Activated naive CD4-positive, alpha-beta T cell treated with anti-CD3 and anti-CD28 coated beads, Interleukin-2, amount 10 ng/mL, durations not matched to agents 7 days and 5 days (primary cell): Measurements from ENCODE around the gene MAST3.

Source experiments
- CTCF ChIA-PET: fragments of 350-600 bp; sonication (Branson Sonifier 250); formaldehyde crosslinking; loops from one replicate; lab custom pipeline; 2021; ENCODE audit warnings: antibody characterized with exemption; lab: Charles Lee
- DNase-seq: peaks from one replicate; pipeline ENCODE4 v3.0.0-alpha.2; 2020
- H3K27ac Mint-ChIP-seq: one replicate; pipeline ENCODE4 v1.8.0; 2021; ENCODE audit warnings: mild to moderate bottlenecking, moderate library complexity, mixed read lengths
- H3K27me3 Mint-ChIP-seq: one replicate; pipeline ENCODE4 v1.8.0; 2021; ENCODE audit warnings: mild to moderate bottlenecking, mixed read lengths
- H3K36me3 Mint-ChIP-seq: one replicate; pipeline ENCODE4 v1.8.0; 2021; ENCODE audit warnings: mixed read lengths
- H3K4me1 Mint-ChIP-seq: one replicate; pipeline ENCODE4 v1.8.0; 2021; ENCODE audit warnings: mixed read lengths
- H3K4me3 Mint-ChIP-seq: one replicate; pipeline ENCODE4 v1.8.0; 2021; ENCODE audit warnings: mild to moderate bottlenecking, moderate library complexity, mixed read lengths
- H3K9me3 Mint-ChIP-seq: one replicate; pipeline ENCODE4 v1.8.0; 2021; ENCODE audit warnings: mixed read lengths

MAST3 gene

DNA sequence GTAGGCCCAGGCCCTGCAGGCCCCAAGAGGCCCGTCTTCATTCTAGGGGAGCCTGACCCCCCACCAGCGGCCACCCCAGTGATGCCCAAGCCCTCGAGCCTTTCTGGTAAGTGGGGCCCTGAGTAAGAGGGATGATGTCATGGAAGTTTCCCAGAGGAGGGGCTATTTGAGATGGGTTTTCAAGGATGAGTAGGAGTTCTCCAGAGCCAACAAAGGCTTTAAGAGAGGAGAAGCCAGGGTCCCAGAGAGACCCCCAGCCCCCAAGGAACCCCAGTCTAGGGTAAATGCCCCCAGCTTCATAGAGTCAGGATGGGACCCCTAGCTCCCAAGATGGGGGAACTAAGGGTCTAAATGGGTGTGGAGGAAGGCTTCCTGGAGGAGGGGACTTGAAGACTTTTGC lies 46.3 kb downstream of the MAST3 start:
- Mint-ChIP-seq H3K4me1 (no peaks in the 10 kb centered on the region), H3K4me3 (no peak overlapping the region), H3K27ac (no peak overlapping the region), H3K9me3 (no peaks in the 10 kb centered on the region), H3K27me3 (no peaks in the 10 kb centered on the region), H3K36me3 (peaks cover 49% of the 10 kb centered on the region)
- CTCF ChIA-PET = no interaction called here
- no peak for DNase-seq

DNA sequence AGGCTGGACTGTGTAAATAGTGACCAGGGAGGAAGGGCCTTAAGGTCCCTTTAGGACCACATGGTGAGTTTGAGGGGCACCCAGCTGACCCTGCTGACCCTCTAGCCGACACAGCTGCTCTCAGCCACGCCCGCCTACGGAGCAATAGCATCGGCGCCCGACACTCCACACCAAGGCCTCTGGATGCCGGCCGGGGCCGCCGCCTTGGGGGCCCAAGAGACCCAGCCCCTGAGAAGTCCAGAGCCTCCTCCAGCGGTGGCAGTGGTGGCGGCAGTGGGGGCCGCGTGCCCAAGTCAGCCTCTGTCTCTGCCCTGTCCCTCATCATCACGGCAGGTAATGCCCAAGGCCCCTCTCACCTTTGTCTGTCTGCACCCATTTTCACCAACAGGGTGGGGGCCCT lies 46.8 kb downstream of the MAST3 start:
- Mint-ChIP-seq H3K27ac (no peak overlapping the region), H3K4me3 (no peak overlapping the region), H3K4me1 (no peaks in the 10 kb centered on the region), H3K27me3 (no peaks in the 10 kb centered on the region), H3K9me3 (no peaks in the 10 kb centered on the region), H3K36me3 (peaks cover 46% of the 10 kb centered on the region)
- CTCF ChIA-PET = interaction anchor here (1.9 kb wide), 1 partner anchor 10 kb away, joined by 4 read pairs; no protein-coding TSS in a partner anchor
- DNase-seq = no peak

DNA sequence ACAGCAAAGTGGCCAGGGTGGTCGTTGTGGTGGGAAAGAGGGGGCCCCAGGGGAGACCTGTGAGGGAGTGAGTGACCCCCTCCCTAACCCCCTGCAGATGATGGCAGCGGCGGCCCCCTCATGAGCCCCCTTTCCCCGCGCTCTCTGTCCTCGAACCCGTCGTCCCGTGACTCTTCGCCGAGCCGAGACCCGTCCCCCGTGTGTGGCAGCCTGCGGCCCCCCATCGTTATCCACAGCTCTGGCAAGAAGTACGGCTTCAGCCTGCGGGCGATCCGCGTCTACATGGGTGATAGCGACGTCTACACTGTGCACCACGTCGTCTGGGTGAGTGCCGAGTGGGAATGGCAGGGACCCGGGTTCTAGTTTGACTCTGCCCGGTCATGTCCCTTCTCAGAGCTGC lies 47.3 kb downstream of the MAST3 start:
- no peak overlapping the region for H3K4me3 Mint-ChIP-seq
- no peak for DNase-seq
- H3K27ac Mint-ChIP-seq = no peak overlapping the region
- H3K36me3 Mint-ChIP-seq = peaks cover 46% of the 10 kb centered on the region
- no peaks in the 10 kb centered on the region for H3K4me1 Mint-ChIP-seq
- CTCF ChIA-PET = interaction anchor here (1.9 kb wide), 1 partner anchor 11 kb away, joined by 4 read pairs; no protein-coding TSS in a partner anchor
- H3K27me3 Mint-ChIP-seq = no peaks in the 10 kb centered on the region
- H3K9me3 Mint-ChIP-seq = no peaks in the 10 kb centered on the region

DNA sequence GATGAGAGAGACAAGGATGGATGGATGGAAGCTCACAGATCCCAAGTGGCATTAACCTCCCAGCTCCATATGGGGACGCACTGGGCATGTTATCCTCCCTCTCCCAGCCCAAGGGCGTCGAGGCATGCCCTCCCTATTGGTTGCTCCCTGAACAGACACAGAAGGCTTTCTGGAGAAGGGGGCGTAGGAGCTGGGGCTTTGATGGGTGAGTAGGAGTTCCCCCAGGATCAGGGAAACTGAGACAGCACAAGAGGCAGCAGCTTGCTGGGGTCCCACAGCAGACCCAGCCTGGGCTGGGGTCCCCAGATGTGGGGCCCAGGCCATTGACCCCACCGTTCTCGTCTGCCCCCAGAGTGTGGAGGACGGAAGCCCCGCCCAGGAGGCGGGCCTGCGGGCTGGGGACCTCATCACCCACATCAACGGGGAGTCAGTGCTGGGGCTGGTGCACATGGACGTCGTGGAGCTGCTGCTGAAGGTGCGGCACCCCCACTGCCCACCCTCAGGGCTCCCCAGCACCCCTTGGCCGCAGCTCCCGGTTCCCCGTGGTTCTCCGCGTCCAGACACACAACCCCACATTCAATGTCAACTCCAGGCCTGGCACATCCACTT lies 47.9 kb downstream of the MAST3 start:
- Mint-ChIP-seq H3K4me1 (peaks cover 2% of the 10 kb centered on the region), H3K9me3 (no peaks in the 10 kb centered on the region), H3K27ac (no peak overlapping the region), H3K4me3 (no peak overlapping the region), H3K36me3 (peaks cover 43% of the 10 kb centered on the region), H3K27me3 (no peaks in the 10 kb centered on the region)
- DNase-seq = no peak
- CTCF ChIA-PET = interaction anchor here (1.0 to 1.9 kb wide), 2 partner anchors 11 to 32 kb away, joined by 3 to 4 read pairs; no protein-coding TSS in a partner anchor

DNA sequence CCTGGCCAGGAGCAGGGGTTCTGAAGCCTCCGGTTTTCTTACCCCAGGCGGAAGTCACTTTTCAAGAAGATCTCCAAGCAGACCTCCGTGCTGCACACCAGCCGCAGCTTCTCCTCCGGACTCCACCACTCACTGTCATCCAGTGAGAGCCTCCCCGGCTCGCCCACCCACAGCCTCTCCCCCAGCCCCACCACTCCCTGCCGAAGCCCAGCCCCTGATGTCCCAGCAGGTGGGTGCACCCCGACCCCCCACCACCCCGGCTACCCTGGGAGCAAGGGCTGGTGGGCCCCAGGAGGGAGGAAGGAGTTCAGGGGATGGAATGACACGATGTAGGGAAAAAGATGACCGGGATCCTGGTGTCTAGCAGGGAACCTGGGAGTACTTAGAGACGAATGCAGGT lies 49.8 kb downstream of the MAST3 start:
- Mint-ChIP-seq H3K36me3 (peaks cover 36% of the 10 kb centered on the region), H3K27ac (no peak overlapping the region), H3K4me3 (no peak overlapping the region), H3K27me3 (no peaks in the 10 kb centered on the region), H3K4me1 (peaks cover 15% of the 10 kb centered on the region), H3K9me3 (no peaks in the 10 kb centered on the region)
- no peak for DNase-seq
- CTCF ChIA-PET = no interaction called here

DNA sequence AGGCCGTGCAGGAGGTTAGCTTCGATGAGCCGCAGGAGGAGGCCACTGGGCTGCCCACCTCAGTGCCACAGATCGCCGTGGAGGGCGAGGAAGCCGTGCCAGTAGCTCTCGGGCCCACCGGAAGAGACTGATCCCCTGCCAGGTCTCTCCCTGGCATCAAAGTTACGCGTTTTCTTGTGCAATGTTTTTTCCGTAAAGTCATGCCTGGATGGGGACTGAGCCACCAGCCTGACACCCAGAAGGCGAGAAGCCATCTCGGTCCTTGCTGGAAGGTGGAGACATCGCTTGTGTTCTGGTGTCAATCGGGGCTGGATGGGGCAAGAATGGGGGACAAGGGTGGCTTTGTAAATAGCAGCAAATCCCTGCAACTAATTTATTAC lies 52.0 kb downstream of the MAST3 start:
- DNase-seq = no peak
- Mint-ChIP-seq H3K27ac (no peak overlapping the region), H3K27me3 (no peaks in the 10 kb centered on the region), H3K9me3 (no peaks in the 10 kb centered on the region), H3K4me1 (peaks cover 24% of the 10 kb centered on the region), H3K36me3 (peaks cover 29% of the 10 kb centered on the region), H3K4me3 (no peak overlapping the region)
- CTCF ChIA-PET = no interaction called here

DNA sequence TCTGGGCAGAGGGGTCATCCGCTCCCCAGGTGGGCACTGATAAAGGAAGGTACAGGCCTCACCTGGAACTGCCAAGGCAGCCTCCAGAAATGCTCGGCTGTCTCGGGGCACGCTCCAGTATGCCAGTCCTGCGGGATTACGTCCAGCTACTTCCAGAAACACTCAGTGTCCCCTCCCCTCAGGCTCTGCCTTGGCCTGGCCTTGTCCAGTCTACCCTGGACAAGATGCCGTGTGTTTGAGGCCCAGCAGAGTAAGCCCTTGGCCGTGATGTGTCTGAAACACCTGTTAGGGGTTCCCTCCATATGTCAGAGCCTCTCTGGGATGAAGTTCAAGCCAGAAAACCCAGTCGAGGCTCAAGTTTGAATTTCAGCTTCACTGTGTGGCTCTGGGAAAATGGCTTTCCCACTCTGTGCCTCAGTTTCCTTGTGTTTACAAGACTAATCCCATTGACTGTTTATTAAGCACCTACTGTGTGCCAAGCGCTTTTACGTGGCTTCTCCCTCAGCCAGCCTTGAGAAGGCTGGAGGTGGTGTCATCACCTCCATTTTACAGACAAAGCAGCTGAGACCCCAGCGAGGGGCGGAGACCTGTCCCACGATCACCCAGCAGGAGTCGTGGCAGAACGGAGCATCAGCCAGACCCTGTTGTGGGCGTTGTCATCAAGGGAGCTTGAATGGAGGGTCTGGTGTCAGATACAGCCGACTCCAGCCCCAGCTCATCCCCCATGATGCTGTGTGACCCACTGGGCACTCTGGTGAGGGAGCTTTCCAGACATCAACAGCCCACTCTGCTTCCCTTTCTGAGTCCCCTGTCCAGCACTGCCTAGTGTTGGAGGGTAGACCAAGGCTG lies 53.4 kb downstream of the MAST3 start:
- H3K36me3 Mint-ChIP-seq = peaks cover 19% of the 10 kb centered on the region
- no peak for DNase-seq
- peaks cover 25% of the 10 kb centered on the region for H3K4me1 Mint-ChIP-seq
- no peaks in the 10 kb centered on the region for H3K27me3 Mint-ChIP-seq
- H3K4me3 Mint-ChIP-seq = peak overlapping the region; percentile 80
- peak overlapping the region; percentile 98 for H3K27ac Mint-ChIP-seq
- CTCF ChIA-PET = interaction anchor here (1.2 to 3.1 kb wide), 8 partner anchors 9 to 128 kb away, joined by 3 to 27 read pairs (median 6); no protein-coding TSS in a partner anchor
- H3K9me3 Mint-ChIP-seq = no peaks in the 10 kb centered on the region

DNA sequence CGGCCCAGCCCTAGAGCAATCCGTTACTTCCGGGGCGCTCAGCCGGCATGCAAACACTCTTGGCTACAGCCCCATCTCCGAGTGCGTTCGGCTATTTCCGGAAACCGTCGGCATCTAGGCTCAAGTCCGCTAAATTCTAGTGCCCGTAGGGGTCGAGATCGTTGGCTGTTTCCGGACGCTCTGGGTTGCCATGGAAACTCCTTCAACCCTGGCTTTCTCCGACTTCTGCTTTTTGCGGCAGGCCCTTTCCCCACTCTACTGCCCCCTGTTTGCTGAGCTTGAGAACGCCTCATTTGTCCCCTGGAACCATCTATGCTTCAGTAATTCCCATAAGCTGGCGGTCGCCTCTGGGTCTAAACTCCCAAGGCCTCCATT lies 54.9 kb downstream of the MAST3 start:
- Mint-ChIP-seq H3K27ac (peak overlapping the region; percentile 98), H3K9me3 (no peaks in the 10 kb centered on the region), H3K4me1 (peaks cover 30% of the 10 kb centered on the region), H3K4me3 (peak overlapping the region; percentile 80), H3K27me3 (no peaks in the 10 kb centered on the region), H3K36me3 (peaks cover 12% of the 10 kb centered on the region)
- DNase-seq = peak; percentile 100
- CTCF ChIA-PET = interaction anchor here (0.6 to 3.1 kb wide), 10 partner anchors 8 to 145 kb away, joined by 3 to 27 read pairs (median 6); partner anchors contain the start of gene ARRDC2

DNA sequence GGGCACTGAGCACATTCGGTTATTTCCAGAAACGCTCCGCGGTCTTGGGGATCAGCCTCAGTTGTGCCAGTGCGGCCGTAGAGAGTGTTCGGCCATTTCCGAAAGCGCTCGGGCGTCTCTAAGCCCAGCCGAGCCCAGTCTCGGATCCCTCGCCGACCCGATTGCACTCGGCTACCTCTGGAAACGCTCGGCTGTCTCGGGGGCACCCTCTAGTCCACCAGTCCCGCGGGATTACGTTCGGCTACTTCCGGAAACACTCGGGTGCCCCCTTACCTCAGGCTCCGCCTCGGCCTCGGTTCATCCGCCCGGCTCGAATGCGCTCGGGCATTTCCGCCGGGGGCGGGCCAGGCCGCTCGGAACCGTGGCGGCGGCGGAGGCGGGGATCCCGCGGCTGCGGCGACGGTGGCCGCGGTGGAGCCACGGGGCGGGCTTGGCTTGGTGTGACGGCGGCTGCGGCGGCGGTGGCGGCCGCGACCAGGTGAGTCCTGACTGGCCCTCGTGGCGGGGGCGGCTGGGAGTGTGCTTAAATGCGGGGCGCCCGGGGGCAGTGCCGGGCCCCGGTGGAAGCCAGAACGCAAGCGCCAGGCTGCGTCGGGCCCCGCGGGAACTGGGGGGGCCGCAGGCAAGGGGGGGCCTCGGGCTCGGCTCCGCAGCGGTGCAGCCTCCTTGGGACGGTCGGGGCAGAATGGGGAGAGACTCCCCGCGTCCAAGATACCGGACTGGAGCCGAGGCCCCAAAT lies 55.4 kb downstream of the MAST3 start, which contains the start of gene PIK3R2:
TSS of gene PIK3R2 (plus strand) at position 347 of the 739 bp plus-strand sequence. CDS start 2,717 bp downstream, outside the sequence.
- CTCF ChIA-PET = interaction anchor here (0.6 to 3.1 kb wide), 7 partner anchors 7 to 145 kb away, joined by 3 to 27 read pairs (median 8); partner anchors contain the start of gene ARRDC2
- peaks cover 9% of the 10 kb centered on the region for H3K36me3 Mint-ChIP-seq
- H3K4me3 Mint-ChIP-seq = peak within 1 kb of the TSS; percentile 80
- DNase-seq = peak; percentile 100
- H3K27ac Mint-ChIP-seq = peak within 1 kb of the TSS; percentile 98
- no peaks in the 10 kb centered on the region for H3K9me3 Mint-ChIP-seq
- no peaks in the 10 kb centered on the region for H3K27me3 Mint-ChIP-seq
- peaks cover 30% of the 10 kb centered on the region for H3K4me1 Mint-ChIP-seq

DNA sequence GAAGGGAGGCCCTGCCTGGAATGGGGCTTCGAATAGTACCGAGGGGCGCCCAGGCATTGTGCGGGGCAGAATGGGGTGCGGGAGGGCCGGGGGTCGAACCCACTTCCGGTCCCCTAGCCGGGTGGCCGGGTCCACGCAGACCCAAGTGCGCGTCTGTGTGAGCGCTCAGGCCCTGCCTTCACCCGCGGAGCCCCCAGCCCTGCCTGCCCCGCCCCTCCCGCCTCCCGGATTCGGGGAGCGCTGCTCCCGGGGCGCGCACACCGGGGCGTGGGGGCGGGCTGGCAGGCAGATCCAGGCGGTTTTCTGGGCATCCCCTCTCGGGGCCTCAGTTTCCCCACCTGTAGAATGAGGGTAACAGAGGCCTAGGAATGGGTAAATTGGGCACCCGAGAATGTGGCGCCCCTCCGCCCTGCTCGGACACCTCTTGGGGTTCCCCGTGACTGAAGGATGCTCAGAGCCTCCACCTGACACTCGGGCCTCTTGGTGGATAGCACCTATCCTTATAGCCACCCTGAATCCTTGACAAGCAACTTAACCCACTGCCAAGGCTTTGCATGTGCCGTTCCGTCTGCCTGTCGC lies 56.1 kb downstream of the MAST3 start:
- Mint-ChIP-seq H3K36me3 (peaks cover 9% of the 10 kb centered on the region), H3K27ac (peak overlapping the region; percentile 82), H3K27me3 (no peaks in the 10 kb centered on the region), H3K4me3 (peak overlapping the region; percentile 80), H3K4me1 (peaks cover 30% of the 10 kb centered on the region), H3K9me3 (no peaks in the 10 kb centered on the region)
- CTCF ChIA-PET = interaction anchor here (1.5 to 1.7 kb wide), 2 partner anchors 40 to 146 kb away, joined by 4 read pairs; no protein-coding TSS in a partner anchor
- peak; percentile 64 for DNase-seq

DNA sequence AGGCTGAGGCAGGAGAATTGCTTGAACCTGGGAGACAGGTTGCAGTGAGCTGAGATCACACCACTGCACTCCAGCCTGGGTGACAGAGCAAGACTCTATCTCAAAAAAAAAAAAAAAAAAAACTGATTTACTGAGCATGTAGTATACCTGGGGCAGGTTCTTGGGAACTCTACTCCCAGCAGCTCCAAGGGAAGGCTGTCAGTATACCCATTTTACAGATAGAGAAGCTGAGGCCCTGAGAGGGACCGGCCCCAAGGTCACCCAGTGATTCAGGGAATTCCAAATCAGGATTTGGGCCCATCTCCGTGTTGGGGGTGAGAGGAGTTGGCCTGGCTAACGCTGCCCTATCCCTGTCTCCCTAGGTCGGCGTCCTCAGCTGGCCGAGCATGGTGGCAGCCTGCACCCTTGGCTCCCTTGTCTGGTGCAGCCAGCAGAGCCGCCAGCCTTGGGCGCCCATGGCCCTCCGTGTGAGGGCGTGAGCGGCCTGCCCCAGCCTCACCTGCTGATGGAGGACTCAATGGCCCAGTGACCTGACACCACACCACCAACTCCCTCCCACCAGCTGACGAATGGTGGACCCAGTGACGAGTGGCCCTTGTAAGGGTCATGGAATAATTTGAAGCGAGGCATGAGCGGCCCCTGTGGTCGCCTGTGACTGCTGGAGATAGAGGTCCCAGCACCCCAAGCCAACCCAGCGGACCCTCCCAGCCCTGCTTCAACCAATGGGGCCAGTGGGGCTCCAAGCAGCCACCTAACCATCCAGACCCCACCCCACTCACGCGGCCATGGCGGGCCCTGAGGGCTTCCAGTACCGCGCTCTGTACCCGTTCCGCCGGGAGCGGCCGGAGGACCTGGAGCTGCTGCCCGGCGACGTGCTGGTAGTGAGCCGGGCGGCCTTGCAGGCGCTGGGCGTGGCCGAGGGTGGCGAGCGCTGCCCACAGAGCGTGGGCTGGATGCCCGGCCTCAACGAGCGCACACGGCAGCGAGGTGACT lies 57.8 kb downstream of the MAST3 start:
- Mint-ChIP-seq H3K4me1 (peaks cover 31% of the 10 kb centered on the region), H3K27me3 (no peaks in the 10 kb centered on the region), H3K9me3 (no peaks in the 10 kb centered on the region), H3K27ac (no peak overlapping the region), H3K4me3 (peak overlapping the region; percentile 13), H3K36me3 (peaks cover 5% of the 10 kb centered on the region)
- DNase-seq = no peak
- CTCF ChIA-PET = interaction anchor here (1.5 to 1.7 kb wide), 2 partner anchors 42 to 148 kb away, joined by 4 read pairs; no protein-coding TSS in a partner anchor

DNA sequence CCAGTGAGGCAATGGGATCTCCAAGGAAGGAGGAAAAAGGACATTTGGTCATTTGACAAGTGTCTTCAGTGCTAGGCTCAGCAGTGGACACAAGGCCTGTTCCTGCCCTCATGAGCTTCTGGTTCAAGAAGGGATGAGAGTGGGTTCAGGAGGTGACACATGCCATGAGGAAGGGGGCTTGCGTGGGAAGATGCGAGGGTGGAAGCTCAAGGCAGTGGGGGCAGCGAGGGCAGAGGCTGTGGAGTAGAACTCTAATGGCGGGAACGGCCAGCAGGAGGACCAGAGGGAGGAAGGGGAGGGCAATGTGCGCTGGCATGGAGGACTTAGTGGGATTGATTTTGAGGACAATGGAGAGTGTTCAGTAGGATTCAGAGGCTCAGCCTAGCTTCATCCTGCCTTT lies 58.7 kb downstream of the MAST3 start:
- CTCF ChIA-PET = no interaction called here

More for the DNA sequence above, 58.7 kb downstream of the MAST3 start:
- no peak for DNase-seq
- no peak overlapping the region for H3K4me3 Mint-ChIP-seq
- no peaks in the 10 kb centered on the region for H3K9me3 Mint-ChIP-seq
- no peak overlapping the region for H3K27ac Mint-ChIP-seq
- H3K4me1 Mint-ChIP-seq = peaks cover 33% of the 10 kb centered on the region
- no peaks in the 10 kb centered on the region for H3K27me3 Mint-ChIP-seq
- H3K36me3 Mint-ChIP-seq = peaks cover 5% of the 10 kb centered on the region
